Measurements from ENCODE around the gene CACNA1B. TPM values are rescaled to one million over a fixed set of nuclear protein-coding genes. Genes with fewer than 3 reads are reported as not detected.
"Not testable (repeated sequence)": the region's sequence is repeated elsewhere in the genome, so short reads cannot be mapped to it uniquely, and the experiment has no call there.

Gene CACNA1B
- polyA plus RNA-seq, 1 donor from 2014 or later: not detected

GRCh38 chr9:137876781-137877386, 698 bp upstream of the CACNA1B start:
- H3K27me3 Mint-ChIP-seq: peaks cover 25% of the 10 kb centered on the region

DNA sequence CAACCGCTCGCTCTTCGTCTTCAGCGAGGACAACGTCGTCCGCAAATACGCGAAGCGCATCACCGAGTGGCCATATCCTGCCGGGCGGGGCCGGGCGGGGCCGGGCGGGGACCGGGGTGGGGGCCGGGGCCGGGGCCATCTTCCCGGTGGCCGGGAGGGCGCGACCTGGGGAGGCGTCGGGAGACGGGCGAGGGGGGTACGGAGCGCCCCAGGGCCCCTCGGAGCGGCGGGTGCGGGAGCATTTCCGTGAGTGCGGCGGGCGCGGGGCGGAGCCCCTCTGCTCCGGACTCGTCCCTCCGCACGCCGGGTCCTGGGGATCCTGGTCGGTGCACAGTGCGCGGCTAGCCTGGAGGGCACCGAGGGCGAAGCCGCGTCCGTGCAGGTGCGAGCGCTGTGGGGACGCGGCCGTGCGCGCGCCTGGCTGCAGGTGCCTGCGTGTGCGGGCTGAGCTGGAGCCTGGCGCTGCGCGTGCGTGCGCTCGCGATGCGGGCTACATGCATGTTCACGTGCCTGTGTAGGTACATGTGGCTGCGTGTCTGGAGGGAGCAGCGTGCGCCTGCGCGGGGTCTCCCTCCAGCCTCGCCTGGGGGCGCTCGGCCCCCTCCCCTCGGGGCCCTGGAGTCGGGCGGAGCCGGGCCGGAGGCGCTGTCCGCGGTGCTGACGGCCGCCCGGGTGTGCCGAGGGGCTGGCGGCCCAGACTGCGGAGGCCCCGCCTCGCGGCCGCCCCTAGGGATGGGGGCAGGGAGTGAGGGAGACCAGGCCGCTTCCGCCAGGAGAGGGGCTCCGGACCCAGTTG, 762 bp downstream of the CACNA1B start:
- Mint-ChIP-seq H3K4me3 (no peak overlapping the region), H3K9me3 (peaks cover 0 to 4% (median 0%) of the 10 kb centered on the region in 3 donors), H3K27me3 (peaks cover 30% of the 10 kb centered on the region), H3K27ac (no peak overlapping the region), H3K36me3 (peaks cover 1% of the 10 kb centered on the region), H3K4me1 (no peaks in the 10 kb centered on the region)

More at GRCh38 chr9:137876781-137877386, 698 bp upstream of the CACNA1B start:
- Mint-ChIP-seq H3K27ac (no peak overlapping the region), H3K36me3 (peaks cover 1% of the 10 kb centered on the region), H3K4me3 (peak overlapping the region in 2 of 4 donors; percentile 27 to 43), H3K9me3 (peaks cover 0 to 4% (median 0%) of the 10 kb centered on the region in 3 donors), H3K4me1 (no peaks in the 10 kb centered on the region)

- Mint-ChIP-seq H3K27ac (no peak overlapping the region), H3K27me3 (peaks cover 30% of the 10 kb centered on the region), H3K36me3 (peaks cover 1% of the 10 kb centered on the region), H3K9me3 (peaks cover 0 to 4% (median 0%) of the 10 kb centered on the region in 3 donors), H3K4me1 (no peaks in the 10 kb centered on the region), H3K4me3 (peak overlapping the region in 2 of 4 donors; percentile 34 to 81)
These were observed 1.5 kb downstream of the CACNA1B start for GRCh38 chr9:137879052-137879451.

GRCh38 chr9:137879566-137880150, 2.1 kb downstream of the CACNA1B start:
- Mint-ChIP-seq H3K4me3 (peak overlapping the region in 2 of 4 donors; percentile 63 to 81), H3K27ac (no peak overlapping the region), H3K36me3 (peaks cover 1% of the 10 kb centered on the region), H3K9me3 (peaks cover 0 to 4% (median 0%) of the 10 kb centered on the region in 3 donors), H3K4me1 (no peaks in the 10 kb centered on the region), H3K27me3 (peaks cover 30% of the 10 kb centered on the region)

GRCh38 chr9:137880160-137880975, 2.8 kb downstream of the CACNA1B start:
- Mint-ChIP-seq H3K27ac (no peak overlapping the region), H3K9me3 (peaks cover 0 to 4% (median 0%) of the 10 kb centered on the region in 3 donors), H3K27me3 (peaks cover 30% of the 10 kb centered on the region), H3K36me3 (peaks cover 1% of the 10 kb centered on the region), H3K4me3 (peak overlapping the region in 1 of 4 donors; percentile 22), H3K4me1 (no peaks in the 10 kb centered on the region)

DNA sequence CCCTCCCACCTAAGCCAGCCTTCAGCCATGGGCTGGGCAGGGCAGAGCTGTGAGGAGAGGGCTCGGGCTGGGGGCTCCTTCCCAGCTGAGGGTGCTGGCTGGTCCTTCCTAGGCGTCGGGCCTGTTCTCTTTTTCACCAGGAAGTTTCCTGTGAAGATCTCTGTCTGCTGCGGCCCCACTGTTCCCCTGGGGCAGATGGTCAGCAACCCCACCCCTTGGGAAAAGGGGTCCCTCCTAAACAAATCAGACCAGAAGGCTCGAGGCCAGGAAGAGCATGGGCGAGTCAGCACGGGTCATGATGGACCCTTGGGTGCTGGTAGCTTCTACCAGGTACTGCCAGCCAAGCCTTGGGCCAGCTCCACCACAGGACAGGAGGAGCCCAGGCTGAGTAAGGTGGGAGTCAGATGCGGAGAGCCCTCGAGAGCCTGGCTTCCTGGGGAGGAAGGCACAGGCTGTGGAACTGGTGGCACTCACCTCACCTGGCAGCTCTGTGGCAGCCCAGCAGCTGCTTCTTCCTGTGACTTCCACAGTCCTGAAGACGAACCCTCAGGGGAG, 3.5 kb downstream of the CACNA1B start:
- Mint-ChIP-seq H3K9me3 (peaks cover 0 to 4% (median 0%) of the 10 kb centered on the region in 3 donors), H3K4me3 (no peak overlapping the region), H3K27me3 (peaks cover 30% of the 10 kb centered on the region), H3K4me1 (no peaks in the 10 kb centered on the region), H3K27ac (no peak overlapping the region), H3K36me3 (peaks cover 1% of the 10 kb centered on the region)

- Mint-ChIP-seq H3K27ac (no peak overlapping the region), H3K36me3 (peaks cover 1% of the 10 kb centered on the region), H3K9me3 (peaks cover 0 to 4% (median 0%) of the 10 kb centered on the region in 3 donors), H3K27me3 (peaks cover 26% of the 10 kb centered on the region), H3K4me3 (no peak overlapping the region), H3K4me1 (no peaks in the 10 kb centered on the region)
These were observed 4.3 kb downstream of the CACNA1B start for GRCh38 chr9:137881591-137882505.

GRCh38 chr9:137882506-137882821, 4.9 kb downstream of the CACNA1B start:
- Mint-ChIP-seq H3K36me3 (peaks cover 1% of the 10 kb centered on the region), H3K4me1 (no peaks in the 10 kb centered on the region), H3K9me3 (peaks cover 0 to 4% (median 0%) of the 10 kb centered on the region in 3 donors), H3K4me3 (no peak overlapping the region), H3K27ac (no peak overlapping the region), H3K27me3 (peaks cover 26% of the 10 kb centered on the region)

GRCh38 chr9:137883977-137884376, 6.4 kb downstream of the CACNA1B start:
- H3K27me3 Mint-ChIP-seq: peaks cover 24% of the 10 kb centered on the region
- H3K4me3 Mint-ChIP-seq, H3K4me1 Mint-ChIP-seq, H3K27ac Mint-ChIP-seq, H3K9me3 Mint-ChIP-seq, H3K36me3 Mint-ChIP-seq: not testable (repeated sequence)

GRCh38 chr9:137884547-137884946, 7.0 kb downstream of the CACNA1B start:
- not testable (repeated sequence) for H3K4me1 Mint-ChIP-seq, H3K27ac Mint-ChIP-seq, H3K36me3 Mint-ChIP-seq, H3K9me3 Mint-ChIP-seq, H3K4me3 Mint-ChIP-seq
- peaks cover 19% of the 10 kb centered on the region for H3K27me3 Mint-ChIP-seq

GRCh38 chr9:137885121-137885520, 7.5 kb downstream of the CACNA1B start:
- H3K4me1 Mint-ChIP-seq, H3K27ac Mint-ChIP-seq, H3K36me3 Mint-ChIP-seq, H3K4me3 Mint-ChIP-seq, H3K9me3 Mint-ChIP-seq: not testable (repeated sequence)
- H3K27me3 Mint-ChIP-seq: peaks cover 14% of the 10 kb centered on the region

DNA sequence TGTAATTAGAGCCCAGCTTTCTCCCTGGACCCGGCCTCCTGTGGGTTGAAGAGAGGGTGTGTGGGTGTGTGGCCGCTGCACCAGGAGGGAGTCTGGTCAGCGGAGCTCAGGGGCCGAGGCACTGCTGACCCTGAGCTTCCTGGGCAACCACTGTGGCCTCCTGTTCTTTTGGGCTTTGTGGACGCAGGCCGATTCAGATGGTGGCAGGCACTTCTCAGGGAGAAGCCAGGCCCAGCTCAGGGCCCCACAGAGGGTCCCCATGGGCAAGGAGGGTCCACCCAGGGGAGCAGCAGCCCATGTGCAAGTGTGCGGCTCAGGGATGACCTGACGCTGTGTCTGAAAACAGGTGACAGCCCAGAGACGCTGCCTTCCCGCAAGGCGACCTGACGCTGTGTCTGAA, 11.0 kb downstream of the CACNA1B start:
- H3K9me3 Mint-ChIP-seq, H3K4me3 Mint-ChIP-seq, H3K27me3 Mint-ChIP-seq, H3K4me1 Mint-ChIP-seq, H3K36me3 Mint-ChIP-seq, H3K27ac Mint-ChIP-seq: not testable (repeated sequence)

GRCh38 chr9:137889966-137890365, 12.4 kb downstream of the CACNA1B start:
- not testable (repeated sequence) for H3K27ac Mint-ChIP-seq, H3K27me3 Mint-ChIP-seq, H3K36me3 Mint-ChIP-seq, H3K9me3 Mint-ChIP-seq, H3K4me1 Mint-ChIP-seq, H3K4me3 Mint-ChIP-seq
